Esophagus squamous epithelium (tissue), 5 donors: ENCODE results near the gene TRIM71. TPM values are rescaled to one million over a fixed set of nuclear protein-coding genes. Genes with fewer than 3 reads are reported as not detected.
"Not testable (repeated sequence)": the region's sequence is repeated elsewhere in the genome, so short reads cannot be mapped to it uniquely, and the experiment has no call there.

Experiments
- DNase-seq: peaks from one replicate; lab custom pipeline; 2025; lab: John Stamatoyannopoulos, UW
- H3K27ac ChIP-seq, 4 donors: fragments of 200-600 bp; sonication (generic); one replicate each; pipeline ENCODE4 v1.5.1; 2016 to 2019; ENCODE audit warnings: mild to moderate bottlenecking in 1 of 4
- H3K27me3 ChIP-seq, 4 donors: fragments of 200-600 bp; sonication (generic); 1 replicate in 3 of 4; 2 replicates in 1 of 4; pipeline versions ENCODE4 v1.5.1 to v1.6.0; 2017 to 2021; ENCODE audit warnings: antibody characterized with exemption in 1 of 4
- H3K36me3 ChIP-seq, 3 donors: fragments of 200-600 bp; sonication (generic); one replicate each; pipeline ENCODE4 v1.5.1; 2016 to 2019
- H3K4me1 ChIP-seq, 3 donors: fragments of 200-600 bp; sonication (generic); one replicate each; pipeline ENCODE4 v1.5.1; 2017 to 2019
- H3K4me3 ChIP-seq, 4 donors: fragments of 200-600 bp; sonication (generic); 1 replicate in 3 of 4; 2 replicates in 1 of 4; pipeline ENCODE4 v1.5.1; 2016 to 2019; ENCODE audit warnings: mild to moderate bottlenecking in 2 of 4, moderate library complexity in 1 of 4
- H3K9me3 ChIP-seq, 3 donors: fragments of 200-600 bp; sonication (generic); one replicate each; pipeline ENCODE4 v1.5.1; 2016 to 2019
- POLR2A ChIP-seq, 4 donors: fragments of 450-650 bp; IDR thresholded peaks; one replicate each; pipeline ENCODE4 v1.6.1; 2017; ENCODE audit warnings: antibody characterized with exemption in 4 of 4, mild to moderate bottlenecking in 4 of 4, moderate library complexity in 3 of 4
- WGBS, 2 donors: methylation state at CpG; one replicate each; pipeline ENCODE4 v1.1.5; 2018; 5-methylcytosine and 5-hydroxymethylcytosine counted together
- intact Hi-C: fragments of 100-400 bp; cut with DNase I; formaldehyde crosslinking; loops from one replicate; pipeline ENCODE4 v1.15.0; 2022
- total RNA-seq, 4 donors: library from RNA; depleted of rRNA; stranded (reverse); fragments of >200 nt; gene quantifications; one replicate each; pipeline ENCODE4 v1.1.0, GENCODE V29; 2016
- TF ChIP-seq, protein P1 (sequence below), 6 experiments: fragments of 450-650 bp in 4 of 6; fragments of 200-600 bp in 2 of 6; sonication (generic) in 2 of 6; IDR thresholded peaks; one replicate each; pipeline ENCODE4 v1.5.1; 2016 to 2019; ENCODE audit warnings: antibody characterized with exemption in 6 of 6, mild to moderate bottlenecking in 4 of 6, moderate library complexity in 4 of 6
- donor health status: DM: yes; HTN: yes; CAD: no.

TRIM71 gene
- total RNA-seq, 4 donors from 2014 or later = not detected

DNA sequence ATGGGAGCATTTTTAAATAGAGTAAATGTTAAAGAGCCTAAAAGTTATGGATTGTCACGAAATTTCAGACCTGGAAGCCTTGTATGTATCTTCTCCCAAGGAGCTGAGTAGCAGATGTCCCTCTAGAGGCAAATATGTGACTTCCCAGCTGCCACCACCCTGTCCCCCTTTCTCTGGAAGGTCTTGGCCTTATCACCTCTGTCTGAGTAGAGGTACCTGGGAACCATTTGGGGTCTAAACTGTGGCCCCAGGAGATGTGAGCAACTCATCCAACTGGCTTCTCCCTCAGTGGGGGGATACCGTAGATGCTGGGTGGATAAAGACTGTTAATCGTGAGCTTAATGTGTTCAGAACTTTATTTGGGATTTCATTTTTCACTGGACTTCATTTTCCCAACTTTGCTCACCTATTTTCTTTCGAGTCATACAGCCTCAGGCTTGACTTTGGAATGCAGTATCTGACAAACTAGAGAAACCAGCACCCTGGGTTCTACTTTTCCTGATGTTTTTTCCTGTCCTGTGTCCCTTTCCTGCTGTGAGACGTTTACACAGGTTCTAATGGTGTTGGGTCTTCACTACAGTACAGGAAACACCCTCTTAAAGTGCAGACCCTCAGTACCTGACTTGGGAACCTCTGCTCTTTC lies 80.3 kb downstream of the TRIM71 start:
- Histone ChIP-seq H3K36me3 (no peaks in the 10 kb centered on the region), H3K4me1 (peaks cover 0 to 5% (median 0%) of the 10 kb centered on the region in 3 donors), H3K9me3 (no peaks in the 10 kb centered on the region), H3K27me3 (peaks cover 0 to 25% (median 0%) of the 10 kb centered on the region in 4 donors), H3K4me3 (no peak overlapping the region), H3K27ac (no peak overlapping the region)
- intact Hi-C loops = no loop called here
- TF ChIP-seq, protein P1, sequence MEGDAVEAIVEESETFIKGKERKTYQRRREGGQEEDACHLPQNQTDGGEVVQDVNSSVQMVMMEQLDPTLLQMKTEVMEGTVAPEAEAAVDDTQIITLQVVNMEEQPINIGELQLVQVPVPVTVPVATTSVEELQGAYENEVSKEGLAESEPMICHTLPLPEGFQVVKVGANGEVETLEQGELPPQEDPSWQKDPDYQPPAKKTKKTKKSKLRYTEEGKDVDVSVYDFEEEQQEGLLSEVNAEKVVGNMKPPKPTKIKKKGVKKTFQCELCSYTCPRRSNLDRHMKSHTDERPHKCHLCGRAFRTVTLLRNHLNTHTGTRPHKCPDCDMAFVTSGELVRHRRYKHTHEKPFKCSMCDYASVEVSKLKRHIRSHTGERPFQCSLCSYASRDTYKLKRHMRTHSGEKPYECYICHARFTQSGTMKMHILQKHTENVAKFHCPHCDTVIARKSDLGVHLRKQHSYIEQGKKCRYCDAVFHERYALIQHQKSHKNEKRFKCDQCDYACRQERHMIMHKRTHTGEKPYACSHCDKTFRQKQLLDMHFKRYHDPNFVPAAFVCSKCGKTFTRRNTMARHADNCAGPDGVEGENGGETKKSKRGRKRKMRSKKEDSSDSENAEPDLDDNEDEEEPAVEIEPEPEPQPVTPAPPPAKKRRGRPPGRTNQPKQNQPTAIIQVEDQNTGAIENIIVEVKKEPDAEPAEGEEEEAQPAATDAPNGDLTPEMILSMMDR (IDR thresholded peaks at IDR 0.05) = no peak
- TF ChIP-seq POLR2A (IDR thresholded peaks at IDR 0.05) = no peak
- 60 to 61% methylated on average over 5 of the region's 5 CpGs for WGBS, 2 donors
- no peak for DNase-seq

DNA sequence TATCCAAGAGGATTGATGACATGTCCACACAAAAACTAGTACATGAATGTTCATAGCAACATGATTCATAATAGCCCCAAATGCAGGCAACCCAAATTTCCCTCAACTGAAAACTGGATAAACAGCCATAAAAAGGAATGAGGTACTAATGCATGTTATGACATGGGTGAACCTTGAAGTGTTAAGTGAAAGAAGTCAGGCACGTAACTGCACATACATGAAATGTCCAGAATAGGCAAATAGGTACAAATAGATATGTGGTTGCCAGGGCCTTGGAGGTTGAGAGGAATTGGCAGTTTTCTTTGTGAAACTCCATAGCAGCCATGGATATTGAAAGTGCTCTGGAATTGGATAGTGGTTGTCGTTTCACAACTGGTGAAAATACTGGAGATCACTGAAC lies 81.5 kb downstream of the TRIM71 start:
- no peak for TF ChIP-seq POLR2A (IDR thresholded peaks at IDR 0.05)
- TF ChIP-seq, protein P1 (IDR thresholded peaks at IDR 0.05) = no peak
- no peaks in the 10 kb centered on the region for H3K9me3 ChIP-seq
- H3K4me1 ChIP-seq = peaks cover 0 to 5% (median 0%) of the 10 kb centered on the region in 3 donors
- DNase-seq = no peak
- H3K27ac ChIP-seq = no peak overlapping the region
- no peaks in the 10 kb centered on the region for H3K36me3 ChIP-seq
- WGBS, 2 donors = 74 to 83% methylated on average over 2 of the region's 2 CpGs
- peaks cover 0 to 20% (median 0%) of the 10 kb centered on the region in 4 donors for H3K27me3 ChIP-seq
- H3K4me3 ChIP-seq = no peak overlapping the region
- intact Hi-C loops = no loop called here

DNA sequence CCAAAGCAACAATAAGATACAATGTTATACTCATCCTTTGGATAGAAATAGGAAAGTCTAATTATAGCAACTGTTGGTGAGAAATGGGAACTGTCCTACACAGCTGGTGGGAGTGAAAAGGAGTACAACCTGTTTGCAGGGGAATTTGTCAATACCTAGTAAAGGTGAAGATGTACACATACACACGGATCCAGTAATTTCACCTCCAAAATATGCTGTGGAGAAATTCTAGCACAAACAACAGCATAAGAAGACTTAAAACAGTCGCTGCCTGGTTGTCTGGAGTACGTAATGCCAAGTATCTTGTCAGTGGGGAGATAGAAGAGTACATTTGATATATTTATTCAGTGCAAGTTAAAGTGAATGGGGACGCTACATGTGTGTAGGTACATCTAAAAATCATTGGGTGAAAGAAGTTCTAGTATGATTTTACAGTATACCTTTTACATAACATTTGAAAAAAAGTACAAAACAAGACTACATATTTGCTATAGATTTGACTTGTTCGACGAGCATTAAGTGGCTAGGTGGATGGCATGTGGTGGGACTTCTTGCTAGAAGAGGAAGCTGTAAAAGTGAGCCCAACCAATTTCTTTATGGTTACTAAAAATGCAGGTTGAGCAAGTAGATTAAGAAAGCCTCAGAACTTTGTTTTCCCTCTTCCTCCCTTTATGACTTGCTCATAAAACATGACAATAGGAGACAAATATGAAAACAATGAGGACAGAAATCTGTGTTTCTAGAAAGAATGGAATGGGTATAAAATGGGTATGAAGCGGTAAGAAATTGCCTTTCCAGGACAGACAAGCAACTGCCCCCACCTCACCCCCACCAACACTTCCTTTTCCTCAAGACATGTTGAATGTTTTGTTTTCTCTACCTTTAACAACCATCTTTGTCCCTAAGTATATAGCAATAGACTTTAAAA lies 83.5 kb downstream of the TRIM71 start:
- intact Hi-C loops = no loop called here
- Histone ChIP-seq H3K27ac (no peak overlapping the region), H3K9me3 (no peaks in the 10 kb centered on the region), H3K27me3 (peaks cover 0 to 15% (median 0%) of the 10 kb centered on the region in 4 donors), H3K36me3 (no peaks in the 10 kb centered on the region), H3K4me1 (peaks cover 0 to 5% (median 0%) of the 10 kb centered on the region in 3 donors), H3K4me3 (no peak overlapping the region)
- TF ChIP-seq POLR2A (IDR thresholded peaks at IDR 0.05) = no peak
- TF ChIP-seq, protein P1 (IDR thresholded peaks at IDR 0.05) = no peak
- DNase-seq = no peak
- 68 to 74% methylated on average over 6 of the region's 7 CpGs for WGBS, 2 donors

DNA sequence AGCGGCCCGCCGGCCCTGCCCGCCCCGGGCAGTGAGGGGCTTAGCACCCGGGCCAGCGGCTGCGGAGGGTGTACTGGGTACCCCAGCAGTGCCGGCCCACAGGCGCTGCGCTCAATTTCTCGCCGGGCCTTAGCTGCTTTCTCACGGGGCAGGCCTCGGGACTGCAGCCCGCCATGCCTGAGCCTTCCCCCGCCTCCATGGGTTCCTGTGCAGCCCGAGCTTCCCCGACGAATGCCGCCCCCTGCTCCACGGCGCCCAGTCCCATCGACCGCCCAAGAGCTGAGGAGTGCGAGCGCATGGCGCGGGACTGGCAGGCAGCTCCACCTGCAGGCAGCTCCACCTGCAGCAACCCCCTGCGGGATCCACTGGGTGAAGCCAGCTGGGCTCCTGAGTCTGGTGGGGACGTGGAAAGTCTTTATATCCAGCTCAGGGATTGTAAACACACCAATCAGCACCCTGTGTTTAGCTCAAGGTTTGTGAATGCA lies 85.1 kb downstream of the TRIM71 start:
- DNase-seq, H3K27ac ChIP-seq, H3K9me3 ChIP-seq, intact Hi-C loops, H3K4me1 ChIP-seq, H3K36me3 ChIP-seq: not testable (repeated sequence)
- WGBS, 2 donors = 20% methylated on average over 1 of the region's 31 CpGs; no CpG with 5 or more reads in 1 of the 2 donors
- Histone ChIP-seq H3K4me3 (peak overlapping the region; percentile 15 to 58 (median 28)), H3K27me3 (peaks cover 0 to 14% (median 0%) of the 10 kb centered on the region in 4 donors)
- TF ChIP-seq, protein P1 (IDR thresholded peaks at IDR 0.05) = peak in 4 of 6 experiments; percentile 6 to 41 (median 27)
